HepG2 (cell line): ENCODE data around the gene KDM6B. TPM values are rescaled to one million over a fixed set of nuclear protein-coding genes. Genes with fewer than 3 reads are reported as not detected.

Source experiments
- BORCS8-MEF2B ChIP-seq: sonication (generic); formaldehyde crosslinking; IDR thresholded peaks from 2 replicates; pipeline ENCODE4 v1.8.0; 2022; ENCODE audit warnings: mild to moderate bottlenecking, missing genetic modification reagents
- CREBL2 ChIP-seq: sonication (generic); formaldehyde crosslinking; IDR thresholded peaks from 2 replicates; pipeline ENCODE4 v1.8.1; 2023; ENCODE audit warnings: missing genetic modification reagents, mild to moderate bottlenecking, borderline replicate concordance
- DNMT3B ChIP-seq: conservative IDR thresholded peaks from 2 replicates; pipeline ENCODE4 v1.6.1; 2016; ENCODE audit warnings: missing biosample characterization, control low read depth
- FOSL2 ChIP-seq: sonication (generic); formaldehyde crosslinking; IDR thresholded peaks from 2 replicates; pipeline ENCODE4 v1.4.0; 2020; ENCODE audit warnings: missing genetic modification reagents
- GRHL1 ChIP-seq: sonication (generic); formaldehyde crosslinking; conservative IDR thresholded peaks from 2 replicates; pipeline ENCODE4 v1.8.0; 2022; ENCODE audit warnings: missing genetic modification reagents
- HBP1 ChIP-seq: IDR thresholded peaks from 2 replicates; pipeline ENCODE4 v1.6.1; 2016; ENCODE audit warnings: low read depth, control low read depth
- MAF1 ChIP-seq: sonication (generic); formaldehyde crosslinking; IDR thresholded peaks from 2 replicates; pipeline ENCODE4 v1.5.0; 2020; ENCODE audit warnings: missing genetic modification reagents, borderline replicate concordance
- MATR3 ChIP-seq: sonication (generic); formaldehyde crosslinking; IDR thresholded peaks from 2 replicates; pipeline ENCODE4 v1.4.0; 2020; ENCODE audit warnings: missing genetic modification reagents
- MED8 ChIP-seq: sonication (generic); formaldehyde crosslinking; IDR thresholded peaks from 2 replicates; pipeline ENCODE4 v1.8.1; 2023; ENCODE audit warnings: mild to moderate bottlenecking, missing genetic modification reagents; ENCODE audit not compliant: insufficient replicate concordance
- NFE2 ChIP-seq: sonication (generic); formaldehyde crosslinking; IDR thresholded peaks from 2 replicates; pipeline ENCODE4 v1.4.0; 2020; ENCODE audit warnings: missing genetic modification reagents
- RFX5 ChIP-seq: IDR thresholded peaks from 2 replicates; pipeline ENCODE4 v1.6.1; 2011; ENCODE audit warnings: low read depth, low read length, improper control_type of control experiment
- SP5 ChIP-seq: IDR thresholded peaks from 2 replicates; pipeline ENCODE4 v1.6.1; 2016; ENCODE audit warnings: low read depth, borderline replicate concordance
- ZBTB7B ChIP-seq: sonication (generic); formaldehyde crosslinking; IDR thresholded peaks from 2 replicates; pipeline ENCODE4 v1.4.0; 2020; ENCODE audit warnings: missing genetic modification reagents
- ZFP1 ChIP-seq: IDR thresholded peaks from 2 replicates; pipeline ENCODE4 v1.6.1; 2016
- ZKSCAN8 ChIP-seq: IDR thresholded peaks from 2 replicates; pipeline ENCODE4 v1.6.1; 2016; ENCODE audit warnings: borderline replicate concordance, missing genetic modification reagents, missing compliant biosample characterization
- ZNF205 ChIP-seq: IDR thresholded peaks from 2 replicates; pipeline ENCODE4 v1.6.1; 2018; ENCODE audit warnings: missing biosample characterization, missing genetic modification reagents
- ZNF3 ChIP-seq: IDR thresholded peaks from 2 replicates; pipeline ENCODE4 v1.7.0; 2017; ENCODE audit warnings: inconsistent platforms
- ZNF737 ChIP-seq: sonication (generic); formaldehyde crosslinking; IDR thresholded peaks from 2 replicates; pipeline ENCODE4 v1.5.0; 2020; ENCODE audit warnings: missing genetic modification reagents, mild to moderate bottlenecking, borderline replicate concordance
- ZSCAN21 ChIP-seq: sonication (generic); formaldehyde crosslinking; IDR thresholded peaks from 2 replicates; pipeline ENCODE4 v1.8.0; 2022; ENCODE audit warnings: mild to moderate bottlenecking, missing genetic modification reagents, moderate library complexity, borderline replicate concordance
- polyA plus RNA-seq, 8 experiments: library from polyadenylated mRNA; depleted of rRNA in 3 of 8; stranded (reverse) in 7 of 8; unstranded in 1 of 8; fragments of >200 nt; fragmentation: Illumina TruSeq in 4 of 8; extraction: Trizol in 4 of 8; gene quantifications; 2 replicates each; pipeline versions ENCODE4 v1.2.1 to v1.2.3, GENCODE V29; 2011 to 2016; ENCODE audit warnings: low read depth in 4 of 8, missing spikeins in 1 of 8, mixed read lengths in 1 of 8; ENCODE audit not compliant: insufficient read depth in 1 of 8
- total RNA-seq, 5 experiments: library from RNA; depleted of rRNA; stranded (reverse); fragments of >200 nt; fragmentation: Illumina TruSeq; extraction: Trizol; gene quantifications; 2 replicates each; pipeline ENCODE4 v1.2.3, GENCODE V29; 2016; ENCODE audit warnings: low read depth in 1 of 5
- TF ChIP-seq, protein P1 (sequence below): sonication (generic); formaldehyde crosslinking; IDR thresholded peaks from 2 replicates; pipeline ENCODE4 v1.4.0; 2020; ENCODE audit warnings: missing genetic modification reagents, borderline replicate concordance
- TF ChIP-seq, protein P2 (sequence below): IDR thresholded peaks from 2 replicates; pipeline ENCODE4 v1.6.1; 2012; ENCODE audit warnings: inconsistent platforms
- TF ChIP-seq, protein P3 (sequence below): sonication (generic); formaldehyde crosslinking; IDR thresholded peaks from 2 replicates; pipeline ENCODE4 v1.5.0; 2020; ENCODE audit warnings: missing genetic modification reagents
- TF ChIP-seq, protein P4 (sequence below): sonication (generic); formaldehyde crosslinking; IDR thresholded peaks from 2 replicates; pipeline ENCODE4 v1.5.1; 2020; ENCODE audit warnings: missing genetic modification reagents, mild to moderate bottlenecking, borderline replicate concordance

KDM6B gene
- total and polyA plus RNA-seq, 2 of the 13 experiments (the other 11 are each of a cell fraction or from before 2014, with no cell fraction given) = 1.3 to 2.1 TPM

GRCh38 chr17:7835814-7836595 is 2.0 kb downstream of the KDM6B start (continued):
- TF ChIP-seq HBP1 (CRISPR knock-in tag) (peak; percentile 39; the same call in 1 of the 2 replicates), NFE2 (CRISPR knock-in tag) (no peak), ZNF205 (CRISPR knock-in tag) (no peak), DNMT3B (CRISPR knock-in tag) (no peak), SP5 (no peak), ZNF737 (CRISPR knock-in tag) (no peak), ZSCAN21 (CRISPR knock-in tag) (no peak), ZKSCAN8 (CRISPR knock-in tag) (no peak), ZBTB7B (CRISPR knock-in tag) (no peak; the same call in 1 of the 2 replicates), MATR3 (CRISPR knock-in tag) (no peak), MED8 (CRISPR knock-in tag) (no peak), ZFP1 (no peak), FOSL2 (CRISPR knock-in tag) (no peak), GRHL1 (CRISPR knock-in tag) (no peak), RFX5 (no peak), CREBL2 (CRISPR knock-in tag) (no peak), ZNF3 (CRISPR knock-in tag) (no peak), MAF1 (CRISPR knock-in tag) (0 out of 2 replicates have a peak, but pooled peaks have one; percentile 73), BORCS8-MEF2B (CRISPR knock-in tag) (no peak)
- TF ChIP-seq, protein P1, sequence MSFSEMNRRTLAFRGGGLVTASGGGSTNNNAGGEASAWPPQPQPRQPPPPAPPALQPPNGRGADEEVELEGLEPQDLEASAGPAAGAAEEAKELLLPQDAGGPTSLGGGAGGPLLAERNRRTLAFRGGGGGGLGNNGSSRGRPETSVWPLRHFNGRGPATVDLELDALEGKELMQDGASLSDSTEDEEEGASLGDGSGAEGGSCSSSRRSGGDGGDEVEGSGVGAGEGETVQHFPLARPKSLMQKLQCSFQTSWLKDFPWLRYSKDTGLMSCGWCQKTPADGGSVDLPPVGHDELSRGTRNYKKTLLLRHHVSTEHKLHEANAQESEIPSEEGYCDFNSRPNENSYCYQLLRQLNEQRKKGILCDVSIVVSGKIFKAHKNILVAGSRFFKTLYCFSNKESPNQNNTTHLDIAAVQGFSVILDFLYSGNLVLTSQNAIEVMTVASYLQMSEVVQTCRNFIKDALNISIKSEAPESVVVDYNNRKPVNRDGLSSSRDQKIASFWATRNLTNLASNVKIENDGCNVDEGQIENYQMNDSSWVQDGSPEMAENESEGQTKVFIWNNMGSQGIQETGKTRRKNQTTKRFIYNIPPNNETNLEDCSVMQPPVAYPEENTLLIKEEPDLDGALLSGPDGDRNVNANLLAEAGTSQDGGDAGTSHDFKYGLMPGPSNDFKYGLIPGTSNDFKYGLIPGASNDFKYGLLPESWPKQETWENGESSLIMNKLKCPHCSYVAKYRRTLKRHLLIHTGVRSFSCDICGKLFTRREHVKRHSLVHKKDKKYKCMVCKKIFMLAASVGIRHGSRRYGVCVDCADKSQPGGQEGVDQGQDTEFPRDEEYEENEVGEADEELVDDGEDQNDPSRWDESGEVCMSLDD (CRISPR knock-in tag) = 0 out of 2 replicates have a peak, but pooled peaks have one; percentile 30
- TF ChIP-seq, protein P2, sequence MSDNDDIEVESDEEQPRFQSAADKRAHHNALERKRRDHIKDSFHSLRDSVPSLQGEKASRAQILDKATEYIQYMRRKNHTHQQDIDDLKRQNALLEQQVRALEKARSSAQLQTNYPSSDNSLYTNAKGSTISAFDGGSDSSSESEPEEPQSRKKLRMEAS = peak; percentile 16; the same call in 1 of the 2 replicates
- TF ChIP-seq, protein P3, sequence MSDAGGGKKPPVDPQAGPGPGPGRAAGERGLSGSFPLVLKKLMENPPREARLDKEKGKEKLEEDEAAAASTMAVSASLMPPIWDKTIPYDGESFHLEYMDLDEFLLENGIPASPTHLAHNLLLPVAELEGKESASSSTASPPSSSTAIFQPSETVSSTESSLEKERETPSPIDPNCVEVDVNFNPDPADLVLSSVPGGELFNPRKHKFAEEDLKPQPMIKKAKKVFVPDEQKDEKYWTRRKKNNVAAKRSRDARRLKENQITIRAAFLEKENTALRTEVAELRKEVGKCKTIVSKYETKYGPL (CRISPR knock-in tag) = peak; percentile 89
- TF ChIP-seq, protein P4, sequence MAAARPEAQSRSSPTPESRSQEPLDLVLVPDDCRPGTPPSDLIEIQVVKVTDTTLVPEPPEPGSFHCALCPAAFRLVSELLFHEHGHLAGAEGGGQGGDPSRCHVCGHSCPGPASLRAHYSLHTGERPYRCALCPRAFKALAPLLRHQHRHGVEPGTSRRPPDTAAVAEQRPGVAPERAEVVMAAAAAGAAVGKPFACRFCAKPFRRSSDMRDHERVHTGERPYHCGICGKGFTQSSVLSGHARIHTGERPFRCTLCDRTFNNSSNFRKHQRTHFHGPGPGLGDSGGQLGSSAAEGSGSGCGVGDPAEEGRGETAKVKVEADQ (CRISPR knock-in tag) = peak; percentile 17; the same call in 1 of the 2 replicates
